H4 (cell line): ENCODE data around the gene SMPD1. TPM values are rescaled to one million over a fixed set of nuclear protein-coding genes. Genes with fewer than 3 reads are reported as not detected.
A peak's percentile ranks its signal among the peaks of the same experiment; 100 is the strongest.

ENCODE experiments used
- DNase-seq: peaks from one replicate; pipeline ENCODE4 v3.0.0-alpha.2; 2015; ENCODE audit warnings: low spot score
- total RNA-seq: library from RNA; depleted of rRNA; stranded (reverse); fragments of >200 nt; shearing (Covaris generic); gene quantifications from 2 replicates; pipeline ENCODE4 v1.2.3, GENCODE V29; 2014; rRNA removed

Gene SMPD1
- total RNA-seq, 1 experiment from 2014 or later, result 80.7 TPM

DNA sequence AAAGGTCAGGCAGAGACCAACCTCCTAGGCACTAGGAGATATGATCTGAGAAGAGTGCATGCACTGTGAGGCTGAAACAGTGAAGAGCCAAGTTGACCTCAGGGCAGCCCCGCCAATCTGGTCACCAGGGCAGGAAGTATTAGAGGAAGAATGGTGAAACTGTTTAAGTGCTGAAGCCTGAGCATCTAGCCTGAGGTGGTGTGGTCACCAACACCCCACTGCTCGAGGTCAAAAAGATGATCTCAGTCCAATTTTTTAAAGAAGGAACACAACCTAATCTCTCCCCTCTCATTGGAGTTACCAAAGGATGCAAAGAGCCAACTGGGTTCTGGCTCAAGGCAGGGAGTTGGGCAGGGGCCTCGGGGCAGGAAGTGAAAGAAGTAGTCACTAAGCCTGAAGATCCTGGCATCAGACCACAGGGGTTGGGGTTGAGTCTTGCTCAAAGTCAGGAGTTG, 24.6 kb downstream of the SMPD1 start:
- DNase-seq, result no peak

DNA sequence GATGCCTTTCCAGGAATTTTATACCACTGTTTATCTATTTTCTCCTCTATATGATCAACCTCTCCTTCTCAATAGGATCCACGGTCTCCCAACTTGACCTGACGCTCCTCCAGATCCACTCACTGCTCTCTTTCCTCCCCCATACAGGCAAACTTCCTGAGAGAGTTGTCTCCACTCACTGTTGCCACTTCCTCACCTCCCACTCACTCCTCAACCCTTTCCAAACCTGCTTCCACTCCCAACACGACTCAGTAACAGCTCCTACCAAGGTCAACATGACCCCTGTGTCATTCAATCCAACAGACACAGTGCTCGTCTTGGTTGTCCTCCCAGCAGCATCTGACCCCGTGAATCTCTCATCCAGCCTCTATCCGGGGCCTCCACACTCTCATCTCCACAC, 25.5 kb downstream of the SMPD1 start:
- DNase-seq, result no peak

DNA sequence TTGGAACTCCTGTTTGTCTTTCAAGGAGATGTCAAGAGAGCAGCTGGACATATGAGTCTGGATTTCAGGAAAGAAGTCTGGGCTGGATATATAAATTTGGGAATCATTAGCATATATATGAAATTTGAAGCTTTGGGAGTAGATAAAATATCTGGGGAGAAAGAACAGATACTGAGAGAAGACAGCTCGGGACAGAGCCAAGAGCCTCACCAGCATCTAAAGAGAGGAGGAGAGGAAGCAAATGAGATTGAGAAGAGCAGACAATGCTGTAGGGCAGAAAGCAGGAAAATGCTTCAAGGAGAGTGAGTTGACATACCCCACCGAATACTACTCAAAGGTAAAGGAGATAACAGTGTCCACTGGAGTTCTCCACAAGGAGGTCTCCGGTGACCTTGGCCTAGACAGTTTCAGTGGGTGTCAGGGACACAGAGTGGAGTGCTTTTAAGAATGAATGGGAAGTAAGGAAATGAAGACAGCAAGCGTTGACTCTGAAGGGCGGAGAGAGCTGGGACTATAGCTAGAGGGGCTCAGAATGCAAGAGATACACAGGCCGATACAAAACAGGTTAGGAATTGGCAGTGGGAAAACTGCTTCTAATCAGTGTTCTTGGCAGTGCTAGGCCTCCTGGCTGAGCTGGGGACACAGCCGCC, 27.8 kb downstream of the SMPD1 start:
- no peak for DNase-seq

DNA sequence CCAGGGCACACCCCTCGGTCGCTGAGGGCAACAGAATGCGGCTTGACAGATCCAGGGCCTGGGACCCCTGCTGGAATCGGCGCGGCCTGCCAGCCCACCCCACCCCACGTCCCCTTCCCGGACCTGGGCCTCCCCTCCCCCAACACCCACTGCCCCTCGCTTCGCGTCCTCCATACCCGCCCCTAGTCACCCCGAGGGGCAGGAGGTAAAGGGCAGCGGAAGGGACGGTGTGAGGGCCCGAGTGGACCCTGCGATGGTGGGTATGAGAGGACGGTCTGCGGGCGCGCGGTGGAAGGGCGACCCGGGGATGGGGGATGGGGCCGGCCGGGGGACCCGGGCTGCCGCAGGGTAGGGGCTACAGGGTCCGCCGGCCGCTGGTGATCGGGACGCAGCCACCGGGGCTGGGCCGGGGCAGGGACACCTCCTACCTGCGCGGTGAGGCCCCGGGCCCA, 28.3 kb downstream of the SMPD1 start:
- DNase-seq, result no peak

DNA sequence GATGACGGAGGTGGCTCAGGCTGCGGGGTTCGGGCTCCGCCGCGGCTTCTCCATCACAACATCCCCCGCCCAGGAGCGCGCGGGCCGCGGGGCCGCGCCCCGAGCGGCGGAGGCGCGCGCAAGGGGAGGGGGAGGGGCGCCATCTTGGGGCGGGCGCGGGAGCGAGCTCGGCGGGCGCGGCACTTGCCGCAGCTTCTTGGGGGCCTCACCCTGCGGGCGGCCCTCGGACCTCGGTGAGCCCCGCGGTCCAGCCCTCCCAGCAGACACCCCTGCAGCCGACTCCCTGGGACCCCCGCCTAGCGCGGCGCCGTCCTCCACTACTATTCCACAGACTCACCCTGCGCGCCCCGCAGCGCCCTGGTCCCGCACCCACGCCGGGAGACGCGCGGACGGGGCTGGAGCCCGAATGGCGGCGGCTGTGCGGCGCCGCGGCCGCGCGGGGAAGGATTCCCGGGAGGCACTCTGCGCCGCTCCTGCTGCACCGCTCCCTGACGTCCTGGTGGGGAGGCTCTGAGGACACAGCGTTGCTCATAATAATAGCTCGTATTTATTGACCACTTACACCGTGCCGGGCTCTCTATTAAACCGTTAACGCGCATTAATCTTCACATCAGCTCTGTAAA, 28.8 kb downstream of the SMPD1 start, which contains the start of gene APBB1:
Gene APBB1, minus strand, starts transcription at position 86 of the 623 bp plus-strand sequence. CDS start 7,747 bp downstream, outside the sequence.
- no peak for DNase-seq

DNA sequence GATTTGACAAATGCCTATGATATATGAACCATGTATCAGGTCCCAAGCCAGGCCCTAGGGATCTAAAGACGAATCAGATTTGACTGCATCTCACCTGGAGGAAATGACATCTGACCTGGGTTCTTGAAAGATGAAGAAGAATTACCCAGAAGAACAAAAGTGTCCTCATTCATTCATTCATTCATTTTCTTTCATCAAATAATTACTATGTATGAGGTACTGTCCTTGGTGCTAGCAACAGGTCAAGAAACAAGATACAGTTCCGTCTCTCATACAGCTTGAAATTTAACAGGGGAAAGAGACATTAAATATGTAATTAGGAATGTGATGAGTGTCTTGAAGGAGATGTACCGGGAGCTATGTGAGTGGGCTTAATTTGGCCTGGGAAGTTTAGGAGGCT, 30.4 kb downstream of the SMPD1 start:
- no peak for DNase-seq

DNA sequence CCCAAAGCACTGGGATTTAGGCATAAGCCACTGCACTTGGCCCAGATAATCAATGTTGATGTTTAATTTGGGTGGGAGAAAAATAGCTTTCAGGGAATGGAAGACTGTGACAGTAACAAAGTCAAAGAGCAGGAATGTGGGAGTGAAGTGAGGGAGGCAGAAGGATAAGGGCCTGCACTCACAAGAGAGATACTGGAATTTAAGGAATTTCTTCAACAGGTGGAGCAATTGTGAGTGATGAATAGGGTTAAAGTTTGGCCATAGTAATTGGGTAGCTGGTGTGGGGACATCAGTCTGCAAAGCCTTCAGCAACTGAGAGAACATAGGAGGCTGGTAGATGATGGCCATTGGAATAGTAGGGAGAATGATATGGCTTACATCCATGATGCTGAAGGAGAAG, 37.2 kb downstream of the SMPD1 start:
- DNase-seq, result no peak

DNA sequence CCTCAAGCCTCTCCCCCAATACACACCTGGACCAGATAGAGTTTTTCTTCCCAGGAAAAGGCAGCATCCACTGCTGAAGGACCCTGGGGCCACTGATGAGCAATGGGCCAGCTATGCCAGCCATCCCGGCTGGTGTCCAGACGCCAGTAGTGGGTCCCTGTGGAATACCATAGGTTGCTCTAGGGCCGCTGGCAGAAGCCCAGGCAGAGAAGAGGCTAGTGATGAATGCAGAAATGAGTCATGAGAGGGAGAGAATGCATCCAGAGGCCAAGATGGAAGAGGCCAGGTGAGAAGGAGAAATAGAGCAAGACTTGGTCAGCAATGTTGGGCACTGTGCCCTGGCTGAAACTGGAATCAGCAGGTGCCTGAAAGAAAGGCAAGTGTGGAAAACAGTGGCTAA, 41.6 kb downstream of the SMPD1 start:
- DNase-seq, result peak; percentile 53

DNA sequence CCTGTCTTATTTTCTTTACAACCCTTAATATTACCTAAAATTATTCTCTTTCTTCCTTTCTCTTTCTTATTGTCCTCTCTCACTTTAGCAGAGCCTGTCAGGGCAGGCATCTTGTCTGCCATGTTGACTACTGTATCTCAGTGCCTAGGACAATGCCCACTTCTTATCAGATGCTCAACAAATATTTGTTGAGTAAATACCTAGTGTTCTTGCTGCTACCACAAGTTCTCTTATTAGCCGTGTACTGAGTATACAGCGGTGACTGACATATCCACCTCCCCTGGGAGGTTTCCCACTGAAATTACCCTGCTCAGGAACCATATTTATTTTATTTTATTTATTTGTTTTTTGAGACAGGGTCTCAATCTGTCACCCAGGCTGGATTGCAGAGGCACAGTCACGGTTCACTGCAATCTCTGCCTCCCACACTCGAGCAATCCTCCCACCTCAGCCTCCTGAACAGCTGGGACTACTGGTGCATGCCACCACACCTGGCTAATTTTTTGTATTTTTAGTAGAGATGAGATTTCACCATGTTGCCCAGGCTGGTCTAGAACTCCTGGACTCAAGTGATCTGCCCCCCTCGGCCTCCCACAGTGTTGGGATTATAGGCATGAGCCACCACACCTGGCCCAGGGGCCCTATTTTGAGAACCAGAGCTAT, 43.9 kb downstream of the SMPD1 start:
- DNase-seq, result no peak

DNA sequence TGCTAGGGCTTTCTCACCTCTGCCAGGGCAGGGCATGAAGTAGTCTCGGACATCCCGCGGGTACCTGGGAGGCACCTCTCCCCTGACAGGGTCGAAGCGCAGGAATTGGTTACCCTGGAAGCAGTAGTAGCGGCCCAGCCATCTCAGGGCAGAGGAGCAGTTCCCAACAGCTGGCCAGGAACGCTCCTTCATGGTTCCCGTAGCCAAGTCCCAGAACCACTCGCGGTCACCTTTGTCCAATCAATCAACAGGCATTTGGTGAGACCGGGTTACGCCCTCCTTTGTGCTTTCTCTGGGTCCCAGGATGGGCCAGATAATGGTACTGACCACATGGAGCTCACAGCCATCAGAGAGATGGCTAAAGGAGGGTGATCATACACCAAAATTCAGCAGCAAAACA, 47.1 kb downstream of the SMPD1 start:
- no peak for DNase-seq

DNA sequence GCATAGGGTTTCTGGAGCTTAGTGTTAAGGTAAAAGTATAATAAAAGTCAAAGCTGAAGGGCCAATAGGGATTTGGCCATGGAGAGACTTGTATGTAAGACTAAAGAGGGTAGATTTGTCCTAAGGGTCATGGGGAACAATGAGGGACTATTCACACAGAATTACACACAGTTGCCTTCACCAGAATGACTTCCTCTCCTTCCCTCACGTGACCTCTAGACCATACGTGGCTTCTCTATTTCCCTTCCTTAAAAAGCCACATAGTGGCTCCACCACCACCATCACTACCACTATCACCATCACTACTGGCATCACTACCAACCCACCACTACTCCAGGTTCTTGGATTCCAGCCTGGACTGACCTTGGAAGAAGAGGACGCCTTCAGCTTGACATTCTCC, 47.7 kb downstream of the SMPD1 start:
- DNase-seq, result no peak

DNA sequence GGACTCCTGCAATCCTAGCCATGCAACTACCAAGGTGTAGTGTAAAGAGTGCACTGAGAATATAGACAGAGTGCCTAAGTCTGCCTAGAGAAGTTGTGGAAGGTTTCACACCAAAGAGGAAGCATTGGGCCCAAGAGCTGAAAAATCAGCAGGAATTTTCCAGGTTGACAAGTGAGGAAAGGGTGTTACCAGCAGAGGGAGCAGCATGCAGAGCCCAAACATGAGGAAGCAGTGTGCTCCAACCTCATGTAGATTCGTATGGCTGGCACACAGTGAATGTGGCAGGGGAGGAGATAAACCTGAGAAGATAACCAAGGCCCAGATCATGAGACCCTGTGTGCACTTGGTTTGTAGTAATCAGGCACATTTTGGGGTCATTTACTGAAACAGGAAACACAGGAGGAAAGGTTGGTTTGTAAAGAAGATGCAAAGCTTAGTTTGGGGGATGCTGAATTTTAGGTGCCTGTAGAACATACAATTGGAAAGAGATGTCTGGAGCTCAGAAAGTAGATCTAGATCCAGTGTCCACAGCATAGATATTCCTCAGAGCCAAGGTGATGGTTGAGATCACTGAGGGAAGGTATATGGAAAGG, 48.8 kb downstream of the SMPD1 start:
- DNase-seq, result peak; percentile 51

DNA sequence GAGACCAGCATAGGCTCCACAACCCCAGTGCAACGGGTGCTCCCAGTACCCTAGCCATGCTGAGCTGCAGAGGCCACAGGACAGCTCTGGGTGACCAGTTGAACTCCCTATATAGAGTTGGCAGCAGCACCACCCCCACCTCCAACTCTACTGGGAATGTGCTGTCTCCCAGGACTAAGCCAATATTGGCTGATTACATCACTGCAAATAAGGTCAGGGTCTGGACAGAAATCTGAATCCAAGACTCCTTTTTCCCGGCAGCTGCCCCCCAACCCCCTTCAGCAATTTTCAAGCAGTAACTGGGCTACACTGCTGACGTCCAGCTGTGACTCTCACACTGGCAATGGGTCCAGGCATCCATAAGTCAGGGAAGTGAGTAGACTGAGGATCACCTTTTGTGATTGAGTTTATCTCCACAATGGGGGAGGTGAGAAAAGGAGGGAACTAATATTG, 50.7 kb downstream of the SMPD1 start, which contains the start of gene HPX:
Gene HPX, minus strand, starts transcription at position 82 of the 453 bp plus-strand sequence. Its CDS starts 24 bp downstream, at position 58.
- DNase-seq, result no peak

DNA sequence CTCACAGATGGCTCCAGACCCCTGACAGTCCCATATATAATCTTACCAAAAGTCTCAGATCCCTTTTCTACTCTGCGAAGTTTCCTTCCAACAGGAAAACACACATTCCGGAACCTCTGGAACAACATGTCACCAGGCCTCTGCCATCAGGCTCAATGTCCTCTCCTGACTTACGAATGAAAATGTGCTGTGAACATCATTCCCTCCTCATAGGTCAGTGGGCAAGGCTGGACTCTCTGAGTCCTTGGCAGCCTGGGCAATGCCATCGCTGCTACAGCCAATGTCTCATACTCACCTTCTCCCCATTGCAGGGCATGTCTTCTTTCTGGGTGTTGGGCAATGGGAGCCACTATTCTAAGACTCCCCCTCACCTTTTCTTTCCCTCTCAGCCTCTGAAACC, 52.2 kb downstream of the SMPD1 start:
- no peak for DNase-seq

DNA sequence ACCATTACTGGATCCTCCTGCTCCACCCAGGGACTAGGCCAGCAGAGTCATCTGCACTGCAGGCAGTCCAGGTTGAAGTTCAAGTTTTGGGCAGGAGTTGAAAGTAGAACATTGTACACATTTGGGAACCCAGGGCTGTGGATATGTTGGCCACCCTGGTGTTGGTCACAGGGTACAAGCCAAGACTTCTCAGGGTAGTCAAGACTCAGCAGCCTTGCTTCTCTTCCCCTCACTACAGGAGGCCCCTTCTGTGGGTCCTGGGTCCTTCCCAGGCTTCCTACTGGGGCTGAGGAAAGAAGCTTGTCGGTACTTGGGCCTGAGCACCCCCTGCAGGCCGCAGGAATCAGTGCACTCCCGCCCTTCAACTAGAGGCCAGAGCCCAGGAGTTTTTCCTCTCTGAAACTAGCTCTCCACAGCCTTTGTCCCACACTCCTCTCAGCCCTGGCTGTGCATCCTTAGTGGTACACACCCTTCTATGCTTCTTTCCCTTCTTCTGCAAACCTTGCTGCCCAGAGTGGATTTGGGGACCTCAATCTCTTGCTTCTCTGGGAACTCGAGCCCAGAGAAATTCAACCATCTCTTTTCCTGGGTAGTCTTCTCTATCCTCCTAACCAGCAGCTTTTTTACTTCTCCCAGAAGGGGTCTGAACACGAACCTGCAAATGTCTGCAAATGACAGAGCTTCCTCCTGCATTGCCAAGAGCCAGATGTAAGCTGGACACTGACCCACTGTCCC, 53.2 kb downstream of the SMPD1 start:
- peak; percentile 53 for DNase-seq

Other genes with a start within 250 kb of the SMPD1 start
- gene OR52B2, start 220.1 kb upstream of the SMPD1 start, total RNA-seq, result not detected in 2 replicates
- not detected in 2 replicates for gene OR52W1, start 191.2 kb upstream of the SMPD1 start, total RNA-seq
- gene C11orf42, start 184.9 kb upstream of the SMPD1 start, total RNA-seq, result not detected in 2 replicates
- 5.0 and 7.1 TPM in 2 replicates for gene FHIP1B, start 155.8 kb upstream of the SMPD1 start, total RNA-seq
- gene CNGA4, start 151.4 kb upstream of the SMPD1 start, total RNA-seq, result not detected in 2 replicates
- gene CCKBR, start 130.6 kb upstream of the SMPD1 start, total RNA-seq, result not detected in 2 replicates
- 0.27 and 0.41 TPM in 2 replicates for gene CAVIN3, start 70.0 kb upstream of the SMPD1 start, total RNA-seq
- gene APBB1, start 28.6 kb downstream of the SMPD1 start, total RNA-seq, result 5.2 and 6.3 TPM in 2 replicates
- 0.72 TPM in 1 of 2 replicates, not detected in the other for gene HPX, start 50.5 kb downstream of the SMPD1 start, total RNA-seq
- 10.6 and 15.1 TPM in 2 replicates for gene TRIM3, start 83.5 kb downstream of the SMPD1 start, total RNA-seq
- gene ARFIP2, start 90.9 kb downstream of the SMPD1 start, total RNA-seq, result 83.1 and 92.4 TPM in 2 replicates
- 44.4 and 45.7 TPM in 2 replicates for gene TIMM10B, start 91.0 kb downstream of the SMPD1 start, total RNA-seq
- 0.90 and 1.2 TPM in 2 replicates for gene DNHD1, start 106.8 kb downstream of the SMPD1 start, total RNA-seq
- gene RRP8, start 213.1 kb downstream of the SMPD1 start, total RNA-seq, result 20.7 and 21.6 TPM in 2 replicates
- gene ILK, start 213.3 kb downstream of the SMPD1 start, total RNA-seq, result 139 and 144 TPM in 2 replicates
- 96.9 and 142 TPM in 2 replicates for gene TAF10, start 221.7 kb downstream of the SMPD1 start, total RNA-seq
- gene TPP1, start 228.9 kb downstream of the SMPD1 start, total RNA-seq, result 26.3 and 29.1 TPM in 2 replicates